ENCODE measurements around the gene RNF121.

The RNF121 gene

DNA sequence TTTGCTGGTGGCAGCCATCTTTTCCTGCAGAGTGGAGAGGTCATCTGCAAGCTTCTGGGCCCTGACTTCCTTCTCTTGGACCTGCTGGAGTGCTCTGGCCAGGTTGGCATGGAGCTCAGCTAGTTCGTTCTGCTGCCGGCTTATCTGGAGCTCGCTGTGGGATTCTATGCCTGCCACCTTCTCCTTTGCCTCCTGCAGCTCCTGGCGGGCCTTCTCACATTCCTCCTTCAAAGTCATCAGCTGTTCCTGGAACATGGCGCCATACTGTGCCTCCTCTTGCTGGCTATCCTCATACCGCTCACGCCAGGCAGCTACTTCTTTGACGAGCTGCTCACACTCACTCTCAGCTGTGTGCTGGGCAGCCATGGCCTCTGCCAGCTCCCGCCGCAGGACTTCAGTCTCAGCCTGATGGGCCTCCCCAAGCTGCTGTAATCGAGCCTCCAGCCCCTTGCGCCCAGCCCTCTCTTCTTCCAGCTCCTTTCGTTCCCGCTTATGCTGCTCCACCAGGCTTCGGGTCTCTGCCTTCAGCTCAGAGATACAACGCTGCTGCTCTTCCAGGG is 86.0 kb downstream of the RNF121 start:
- Histone ChIP-seq H3K27ac (peak overlapping the region in 4 of 21 experiments; percentile 4 to 76 (median 45)), H3K4me3 (no peak overlapping the region)

DNA sequence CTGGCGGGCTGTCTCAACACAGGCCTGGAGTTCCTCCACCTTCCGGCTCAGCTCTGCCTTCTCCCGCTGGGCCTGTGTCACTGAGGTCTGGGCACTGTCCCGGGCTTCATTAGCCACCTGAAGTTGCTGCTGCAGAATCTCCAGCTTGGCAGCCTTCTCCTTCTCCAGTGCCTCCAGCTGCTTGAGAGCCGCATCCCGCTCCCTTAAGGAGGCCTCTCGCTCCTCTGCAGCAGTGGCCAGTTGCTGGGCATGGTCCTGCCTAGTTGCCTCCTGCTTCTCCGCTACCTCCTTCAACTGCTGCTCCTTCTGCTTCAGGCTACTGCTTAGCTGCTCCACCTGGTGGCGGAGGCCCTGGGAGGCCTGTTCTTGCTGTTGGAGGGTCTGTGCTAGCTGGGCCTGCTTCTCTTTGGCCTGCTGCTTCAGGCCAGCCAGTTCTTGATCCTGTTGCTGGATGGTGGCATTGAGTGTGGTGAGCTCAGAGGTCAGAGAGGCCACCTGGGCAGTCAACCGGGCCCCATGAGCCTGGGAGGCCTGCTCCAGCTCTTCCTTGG is 86.7 kb downstream of the RNF121 start:
- H3K4me3 ChIP-seq: no peak overlapping the region
- H3K27ac ChIP-seq: peak overlapping the region in 1 of 21 experiments; percentile 76

DNA sequence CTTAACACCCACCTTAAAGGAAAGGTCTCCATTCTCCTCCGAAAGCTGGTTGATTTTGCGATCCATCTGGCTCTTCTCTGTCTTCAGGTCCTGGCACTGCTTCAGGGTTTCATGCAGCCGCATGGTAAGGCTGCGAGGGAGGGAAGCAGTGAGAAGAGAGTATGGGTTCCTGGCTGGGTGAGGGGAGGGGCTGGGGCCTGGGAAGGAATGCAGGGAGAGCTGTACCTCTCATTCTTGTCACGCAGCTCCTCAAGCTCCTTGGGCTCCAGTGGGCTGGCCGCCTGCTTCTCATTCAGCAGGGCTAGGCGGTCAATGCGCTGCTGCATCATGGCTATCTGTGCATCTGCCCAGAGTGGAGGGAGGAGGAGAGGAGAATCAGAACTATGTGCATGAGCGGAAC is 89.3 kb downstream of the RNF121 start:
- H3K27ac ChIP-seq: no peak overlapping the region
- H3K4me3 ChIP-seq: no peak overlapping the region

DNA sequence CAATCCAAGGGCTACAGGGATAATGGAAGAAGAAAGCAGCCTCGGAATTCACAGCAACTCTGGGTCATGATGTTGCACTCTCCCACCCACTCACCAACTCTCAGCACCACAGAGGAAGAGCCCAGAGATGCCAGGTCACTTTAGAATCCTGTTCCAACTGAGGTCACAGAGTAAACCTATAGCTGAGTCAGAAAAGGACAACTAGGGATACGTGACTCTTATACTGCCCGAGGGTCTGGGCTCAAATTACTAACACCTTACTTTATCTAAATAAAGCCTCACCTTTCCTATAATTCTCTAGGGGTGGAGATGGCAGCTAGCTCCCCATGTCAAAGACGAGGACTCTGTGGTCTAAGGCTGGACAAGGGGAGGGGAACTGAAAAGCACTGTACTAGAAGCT is 94.5 kb downstream of the RNF121 start:
- Histone ChIP-seq H3K4me3 (no peak overlapping the region), H3K27ac (peak overlapping the region in 3 of 21 experiments; percentile 26 to 32 (median 31))

DNA sequence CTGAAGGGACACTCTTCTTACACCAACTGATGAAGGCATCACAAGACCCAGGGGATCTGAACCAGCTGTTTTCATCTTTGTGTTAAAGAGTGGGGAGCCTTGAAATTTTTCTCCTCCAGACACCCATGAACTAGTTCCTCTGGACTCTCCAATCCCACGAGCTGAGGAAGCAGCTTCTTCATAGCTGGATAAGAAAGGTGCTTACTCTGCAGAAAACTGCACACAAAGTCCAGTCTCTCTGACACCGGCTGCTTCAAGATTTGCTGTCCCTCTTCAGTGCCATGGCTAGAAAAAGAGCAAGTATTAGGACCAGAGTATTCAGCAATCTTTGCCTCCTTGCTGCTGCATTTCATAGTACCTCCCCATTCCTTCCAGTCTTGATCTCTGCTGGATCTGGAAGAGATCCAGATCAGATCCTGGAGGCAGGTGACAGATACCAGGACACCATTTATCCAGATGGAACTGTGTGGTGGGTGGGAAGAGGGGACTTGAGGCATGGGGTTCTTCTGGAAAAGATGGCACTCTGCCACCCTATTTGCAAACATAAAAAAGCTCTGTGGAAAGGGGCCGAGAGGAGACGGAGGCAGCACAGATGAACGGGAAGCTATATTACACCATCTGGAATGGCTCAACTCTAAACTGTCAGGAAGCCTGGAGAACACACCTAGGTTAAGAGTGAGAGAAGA is 95.4 kb downstream of the RNF121 start:
- peak overlapping the region in 11 of 21 experiments; percentile 12 to 76 (median 45) for H3K27ac ChIP-seq
- H3K4me3 ChIP-seq: no peak overlapping the region

DNA sequence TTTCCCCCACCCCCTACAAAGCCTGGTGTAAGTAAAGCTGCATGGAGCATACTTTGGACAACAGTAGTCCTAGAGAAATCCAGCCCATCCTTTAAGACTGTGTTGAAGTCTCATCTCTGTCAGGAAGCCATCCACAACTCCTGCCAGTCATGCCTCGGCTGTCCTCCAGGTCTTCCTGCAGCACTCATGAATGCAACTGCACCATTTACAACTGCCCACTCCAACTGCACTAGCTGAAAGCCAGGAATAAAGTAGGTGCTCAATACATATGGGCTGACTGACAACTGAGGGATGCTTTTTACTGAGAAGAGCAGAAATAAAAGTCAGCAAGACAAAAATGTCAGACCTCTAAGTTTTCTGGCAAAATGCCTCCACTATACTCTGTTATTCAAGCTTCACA is 97.2 kb downstream of the RNF121 start:
- H3K4me3 ChIP-seq: no peak overlapping the region
- peak overlapping the region in 9 of 21 experiments; percentile 0 to 76 (median 57) for H3K27ac ChIP-seq

DNA sequence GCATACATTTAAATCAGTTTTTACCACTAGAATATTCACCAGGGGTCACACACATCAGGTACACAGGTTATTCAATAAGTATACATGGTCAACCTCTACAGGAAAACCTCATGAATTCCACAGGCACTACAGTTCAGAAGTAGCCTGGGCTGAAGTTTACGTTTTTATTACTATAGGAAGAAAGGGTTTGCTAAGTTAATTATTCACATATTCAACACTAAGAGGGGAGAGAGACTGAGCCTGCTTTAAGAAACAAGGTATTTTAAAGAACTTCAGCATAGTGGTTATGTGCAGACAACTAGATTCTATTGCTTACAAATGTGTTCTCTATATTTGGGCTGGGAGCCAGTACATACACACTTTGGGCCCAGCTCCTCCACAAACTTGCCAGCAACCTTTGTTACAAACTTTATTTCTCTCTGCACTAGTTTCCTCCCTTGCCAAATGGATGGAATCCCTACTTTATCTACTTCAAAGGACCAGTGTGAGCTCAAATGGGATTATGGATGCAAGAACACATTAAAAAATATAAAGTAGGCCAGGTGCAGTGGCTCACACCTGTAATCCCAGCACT is 101.7 kb downstream of the RNF121 start:
- Histone ChIP-seq H3K4me3 (no peak overlapping the region), H3K27ac (peak overlapping the region in 2 of 21 experiments; percentile 2 to 19)

DNA sequence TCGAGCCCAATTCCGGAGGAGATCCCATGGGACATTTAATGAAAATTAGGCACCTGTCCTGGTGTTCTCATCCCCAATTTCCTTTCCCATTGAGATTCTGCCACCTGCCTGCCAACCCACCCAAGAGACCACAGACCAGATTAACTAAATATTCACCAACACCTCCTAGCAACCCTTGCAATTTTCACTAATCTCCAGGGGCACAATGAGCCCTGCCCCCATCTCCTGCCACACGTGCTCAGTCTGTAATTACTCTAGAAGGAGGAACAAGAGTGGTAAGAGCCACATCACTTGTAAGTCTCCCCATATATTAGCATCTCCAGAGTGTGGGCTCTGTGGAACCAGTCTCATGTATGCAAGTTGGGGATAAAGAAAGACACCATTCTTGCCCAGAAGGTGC is 107.8 kb downstream of the RNF121 start:
- H3K27ac ChIP-seq: peak overlapping the region in 6 of 21 experiments; percentile 3 to 96 (median 34)
- no peak overlapping the region for H3K4me3 ChIP-seq

DNA sequence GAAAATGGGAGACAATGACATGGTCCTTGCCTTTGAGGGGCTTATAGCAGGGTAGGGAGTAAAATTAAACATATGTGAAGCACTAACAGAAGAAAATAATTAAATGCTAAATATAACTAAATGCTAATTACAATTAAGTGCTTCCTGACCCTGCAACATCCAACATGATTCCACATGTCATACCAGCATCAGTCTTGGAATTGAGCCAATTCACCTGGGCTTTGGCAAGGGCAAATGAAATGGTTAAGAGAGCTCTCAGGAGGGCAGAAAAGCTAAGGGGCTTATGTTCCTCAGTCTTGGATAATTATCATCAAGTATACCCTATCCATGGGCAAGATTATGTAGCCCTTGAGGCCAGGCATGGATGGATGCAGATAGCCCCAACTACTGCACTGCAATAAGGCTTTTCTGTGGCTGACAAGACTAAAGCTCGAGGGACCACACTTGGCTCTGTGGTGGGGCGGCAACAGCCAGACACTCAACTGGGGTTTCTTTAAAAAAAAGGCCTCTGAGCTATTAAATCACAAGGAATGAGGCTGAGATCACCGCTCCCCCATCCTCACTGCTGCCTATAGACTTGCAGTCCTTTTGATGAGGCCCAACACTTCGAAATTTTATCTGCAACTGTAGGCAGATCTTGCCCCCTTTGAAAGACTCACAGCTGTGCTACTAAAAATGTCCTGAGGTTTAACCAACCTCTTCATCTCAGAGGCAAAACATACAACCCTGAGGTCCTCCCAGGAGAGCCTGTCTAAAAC is 108.9 kb downstream of the RNF121 start:
- Histone ChIP-seq H3K27ac (peak overlapping the region in 18 of 21 experiments; percentile 91 to 100 (median 94)), H3K4me3 (peak overlapping the region in 3 of 7 experiments; percentile 42 to 54 (median 54))

DNA sequence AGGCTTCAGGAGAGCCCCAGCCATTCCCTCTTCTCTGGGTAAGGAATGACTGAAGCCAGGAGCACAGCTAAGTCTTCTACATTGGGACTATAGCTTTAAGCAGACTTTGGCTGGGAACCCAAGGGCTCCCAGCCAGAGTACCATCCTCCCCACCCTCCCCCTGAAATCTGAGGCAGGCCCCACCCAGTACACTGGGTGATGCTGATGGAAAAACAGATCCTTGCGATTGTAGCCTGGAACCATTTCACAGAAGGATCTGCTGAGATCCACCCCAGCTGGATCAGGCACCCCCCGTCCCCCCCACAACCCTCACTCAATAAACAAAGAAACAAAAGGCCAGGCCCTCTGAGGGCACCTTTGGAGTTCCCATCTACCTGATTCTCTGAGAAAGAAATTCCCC is 109.6 kb downstream of the RNF121 start:
- Histone ChIP-seq H3K4me3 (peak overlapping the region; percentile 41 to 57 (median 49)), H3K27ac (peak overlapping the region in 20 of 21 experiments; percentile 43 to 100 (median 94))

DNA sequence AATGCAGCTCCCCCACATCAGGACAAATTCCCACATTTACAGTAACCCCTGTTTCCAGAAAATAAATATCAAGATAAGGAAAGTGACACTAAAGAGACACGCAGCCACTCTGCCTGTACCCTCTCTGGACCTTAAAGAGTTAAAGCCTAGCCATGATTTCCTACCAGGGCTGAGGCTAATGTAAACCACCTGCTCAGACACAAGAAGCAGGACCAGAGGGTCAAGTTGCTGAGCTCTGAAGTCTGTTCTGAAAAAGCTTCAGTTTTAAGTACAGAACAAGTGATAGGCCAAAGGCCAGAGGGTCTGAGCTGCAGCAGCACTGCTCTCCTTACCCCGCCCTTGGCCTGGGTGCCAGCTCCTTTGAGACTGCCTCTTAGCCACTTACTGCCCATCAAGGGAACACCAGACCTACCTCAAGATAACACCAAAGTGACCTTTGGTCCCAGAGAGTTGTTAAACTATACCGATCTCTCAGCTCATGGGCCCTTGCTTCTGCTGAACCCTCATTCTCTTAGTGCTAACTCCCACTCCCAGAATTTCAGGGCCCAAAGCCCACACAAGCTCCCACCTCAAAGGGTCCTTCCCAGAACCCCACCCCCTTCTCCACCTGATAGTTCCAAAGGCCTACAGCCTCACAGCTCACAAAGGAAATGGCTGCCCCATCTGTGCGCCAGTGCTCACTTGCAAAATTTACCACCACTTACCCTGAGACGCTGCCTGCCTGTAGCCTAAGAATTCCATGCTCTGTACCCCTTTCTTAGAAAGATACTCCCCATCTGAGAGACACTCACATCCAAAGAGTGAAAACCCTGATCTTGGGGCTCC is 110.4 kb downstream of the RNF121 start:
- Histone ChIP-seq H3K4me3 (peak overlapping the region; percentile 41 to 57 (median 49)), H3K27ac (peak overlapping the region in 20 of 21 experiments; percentile 90 to 100 (median 94))

DNA sequence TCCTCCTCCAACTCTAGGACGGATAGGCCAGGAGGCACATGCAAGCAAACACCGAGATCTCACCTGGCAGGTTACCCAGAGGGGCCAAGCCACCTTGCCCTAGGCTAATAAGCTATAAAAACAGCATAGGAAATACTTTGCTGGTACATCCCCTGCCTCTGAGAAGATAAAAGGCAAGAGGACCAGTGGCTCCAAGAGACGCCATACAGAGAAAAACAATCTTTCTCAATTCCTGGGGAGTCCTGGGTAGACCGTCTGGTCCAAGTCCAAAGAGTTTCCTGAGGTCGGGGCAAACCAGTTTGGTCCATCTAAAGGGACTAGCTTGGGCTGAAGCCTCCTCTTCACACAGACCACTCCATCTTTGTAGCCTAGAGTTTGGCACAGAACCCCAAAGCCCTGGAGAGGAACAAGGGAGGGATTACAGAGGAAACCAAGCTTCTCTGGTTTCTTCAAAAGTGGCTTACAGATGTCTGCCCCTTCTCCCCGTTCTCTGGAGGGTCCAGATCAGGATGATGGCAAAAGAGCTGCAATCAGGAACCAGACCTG is 111.1 kb downstream of the RNF121 start:
- H3K27ac ChIP-seq: peak overlapping the region in 20 of 21 experiments; percentile 90 to 100 (median 94)

DNA sequence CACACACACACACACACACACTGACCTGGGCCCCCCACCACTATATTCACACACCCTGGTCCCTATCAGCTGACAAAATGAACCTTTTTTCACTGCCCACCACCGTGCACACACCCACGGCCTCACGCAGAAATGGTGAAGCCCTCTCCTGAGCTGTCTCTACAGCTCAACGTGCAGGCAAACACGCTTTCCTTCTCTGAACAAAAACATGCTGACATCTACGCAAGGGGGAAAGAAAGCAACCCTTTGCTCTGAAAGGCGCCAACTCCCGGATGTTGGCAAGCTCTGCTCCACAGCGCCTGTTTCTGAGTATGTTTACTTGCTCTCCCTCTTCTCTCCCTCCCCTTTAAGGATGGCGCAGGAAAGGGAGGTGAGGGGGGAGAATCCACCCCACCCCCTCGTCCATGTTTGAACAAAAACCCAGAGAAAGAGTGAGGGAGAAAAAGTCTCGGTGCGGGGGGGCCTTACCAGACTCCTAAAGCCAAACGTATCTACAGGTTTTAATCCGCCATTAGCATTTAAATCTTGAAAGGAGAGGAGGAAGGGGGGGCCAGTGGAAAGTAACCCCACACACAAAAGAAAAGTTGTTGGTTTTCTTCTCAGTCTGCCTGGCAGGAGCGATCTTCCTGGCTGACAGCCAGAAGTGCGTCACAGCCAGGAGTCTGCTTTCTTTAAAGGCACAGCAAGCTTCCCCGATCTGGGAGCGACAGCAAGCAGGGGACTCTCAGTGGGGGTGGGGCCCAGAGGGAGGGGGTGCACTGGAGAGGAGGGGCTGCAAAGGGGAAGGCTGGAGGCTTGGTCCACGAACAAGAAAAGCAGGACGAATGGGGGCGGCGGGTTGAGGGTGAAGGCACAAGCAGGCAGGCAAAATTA is 111.9 kb downstream of the RNF121 start:
- Histone ChIP-seq H3K27ac (peak overlapping the region; percentile 82 to 100 (median 94)), H3K4me3 (peak overlapping the region; percentile 41 to 57 (median 49))

More for the DNA sequence above, 111.1 kb downstream of the RNF121 start:
- H3K4me3 ChIP-seq: peak overlapping the region; percentile 41 to 57 (median 49)

DNA sequence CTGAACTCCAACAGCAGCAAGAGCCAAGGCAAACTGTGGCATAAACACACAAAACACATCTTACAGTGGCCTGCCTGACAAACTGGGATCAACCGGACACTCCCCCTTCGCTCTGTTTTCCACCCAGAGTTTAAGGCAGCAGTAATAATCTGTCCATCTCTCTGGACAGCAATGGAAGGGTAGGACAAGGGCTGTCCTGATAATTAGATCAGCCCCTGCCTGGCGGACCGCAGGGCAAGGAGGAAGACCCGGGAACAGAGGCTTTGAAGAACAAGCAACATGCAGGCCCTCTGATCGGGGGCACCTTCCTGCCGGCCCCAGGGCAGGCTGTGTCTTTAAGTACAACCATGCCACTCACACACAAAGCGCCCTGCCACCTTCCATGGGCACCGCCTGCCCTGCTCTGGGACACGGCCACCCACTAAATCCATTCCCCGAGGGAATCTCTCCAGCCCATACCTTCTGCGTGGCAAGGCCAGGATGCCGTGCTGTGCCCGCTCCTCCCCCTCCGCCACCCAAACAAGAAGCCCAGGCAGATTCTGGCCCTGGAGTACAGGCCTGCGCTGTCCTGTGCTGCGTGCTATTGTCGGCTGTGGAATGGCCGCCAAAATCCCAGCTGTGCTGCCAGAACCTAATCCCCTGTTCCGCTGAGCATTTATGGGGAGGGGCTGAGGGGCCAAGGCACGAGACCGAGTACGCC is 112.7 kb downstream of the RNF121 start:
- peak overlapping the region; percentile 82 to 100 (median 94) for H3K27ac ChIP-seq

DNA sequence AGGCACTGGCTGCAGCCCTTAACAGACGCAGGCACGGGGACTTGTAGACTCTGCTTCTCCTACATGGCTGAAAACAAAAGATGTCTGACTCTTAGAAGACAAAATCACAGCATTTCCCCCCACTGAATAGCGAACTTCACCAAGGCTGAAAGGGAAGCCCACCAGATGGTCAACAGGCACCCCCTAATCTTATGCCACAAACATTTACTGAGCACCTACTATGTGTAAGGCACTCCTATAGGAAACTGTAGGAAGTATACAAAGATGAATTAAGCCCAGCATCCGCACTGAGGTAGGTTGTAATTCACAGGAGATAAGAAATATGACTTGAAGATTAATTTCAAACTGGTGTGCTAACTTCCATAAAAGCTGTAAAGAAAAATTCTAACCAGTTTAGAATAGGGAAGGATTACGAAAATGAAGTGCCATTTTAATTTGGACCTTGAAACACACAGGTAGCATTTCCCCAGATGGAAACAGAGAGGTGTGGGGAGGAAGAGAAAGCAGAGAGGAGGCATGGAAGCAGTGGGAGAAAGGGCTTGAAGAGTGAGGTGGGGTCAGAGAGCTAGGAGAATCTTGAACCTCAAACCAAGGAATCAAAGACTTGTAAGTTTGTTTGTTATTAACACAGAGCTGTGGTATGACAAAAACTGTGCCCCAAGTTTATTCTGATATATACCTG is 113.4 kb downstream of the RNF121 start:
- peak overlapping the region; percentile 41 to 57 (median 49) for H3K4me3 ChIP-seq
- H3K27ac ChIP-seq: peak overlapping the region; percentile 82 to 100 (median 94)

More for the DNA sequence above, 112.7 kb downstream of the RNF121 start:
- H3K4me3 ChIP-seq: peak overlapping the region; percentile 41 to 57 (median 49)

DNA sequence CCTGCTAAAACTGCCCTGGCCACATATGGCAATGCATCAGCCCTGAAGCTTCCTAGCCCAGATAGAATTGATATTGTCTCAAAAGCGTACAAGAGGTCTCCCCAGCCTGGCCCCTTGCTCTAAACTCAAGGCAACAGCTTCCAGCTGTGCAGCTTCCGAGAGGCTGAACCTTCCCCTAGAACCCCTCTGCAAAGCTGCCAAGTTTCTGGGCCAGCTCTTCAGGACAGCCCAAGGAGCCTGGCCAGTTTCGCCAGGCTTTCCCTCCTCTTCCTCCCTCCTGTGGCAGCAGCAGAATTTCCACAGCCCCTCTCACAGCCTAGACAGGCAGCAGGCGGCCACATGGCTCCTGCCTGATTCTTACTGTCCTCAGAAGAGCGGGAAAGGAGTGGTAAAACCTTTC is 117.0 kb downstream of the RNF121 start:
- no peak overlapping the region for H3K4me3 ChIP-seq
- peak overlapping the region in 2 of 21 experiments; percentile 16 to 25 for H3K27ac ChIP-seq
